GM19238 (cell line): Measurements from ENCODE around the gene PPP1R12B.
"Not testable (repeated sequence)": the region's sequence is repeated elsewhere in the genome, so short reads cannot be mapped to it uniquely, and the experiment has no call there.

Experiments
- DNase-seq: peaks from one replicate; pipeline ENCODE4 v3.0.0; 2011; ENCODE audit warnings: low spot score; ENCODE audit not compliant: insufficient read length

Gene PPP1R12B

DNA sequence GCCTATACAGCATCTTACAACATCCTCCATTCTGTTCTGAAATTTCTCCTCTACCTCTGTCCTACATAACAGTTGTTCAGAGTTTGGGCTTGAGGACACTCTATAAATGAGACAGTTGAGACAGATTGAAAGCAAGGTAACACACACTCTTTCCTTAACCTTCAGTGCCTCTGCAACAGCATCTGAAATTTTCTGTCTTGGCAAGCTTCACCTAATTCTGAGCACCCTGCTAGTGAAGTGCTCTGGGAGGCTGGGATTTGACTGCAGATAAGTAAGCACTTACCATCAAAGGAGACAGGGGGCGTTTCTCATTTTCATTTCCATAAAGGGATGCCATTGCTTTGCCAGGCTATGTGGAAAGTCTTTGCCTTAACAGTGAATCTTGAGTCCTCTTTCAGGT is 53.3 kb downstream of the PPP1R12B start:
- DNase-seq = not testable (repeated sequence)

DNA sequence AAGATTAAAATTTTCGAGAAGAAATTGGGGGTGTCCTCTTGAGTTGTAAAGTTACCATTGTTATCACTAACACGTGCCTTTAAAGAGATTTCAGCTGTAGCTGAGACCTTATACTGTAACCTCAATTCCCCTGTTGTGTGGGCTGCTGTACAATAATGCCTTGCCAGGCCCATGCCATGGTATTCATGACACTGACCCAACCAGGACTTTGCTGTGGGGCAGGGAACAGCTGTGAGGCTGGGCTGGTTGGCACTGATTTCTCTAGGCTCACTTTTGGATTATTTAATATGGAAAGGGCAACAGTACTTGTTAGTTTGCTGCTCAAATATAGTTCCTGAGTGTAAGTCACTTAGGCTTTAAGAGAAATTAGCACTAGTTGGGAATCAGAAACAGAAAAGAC is 54.9 kb downstream of the PPP1R12B start:
- DNase-seq = not testable (repeated sequence)

DNA sequence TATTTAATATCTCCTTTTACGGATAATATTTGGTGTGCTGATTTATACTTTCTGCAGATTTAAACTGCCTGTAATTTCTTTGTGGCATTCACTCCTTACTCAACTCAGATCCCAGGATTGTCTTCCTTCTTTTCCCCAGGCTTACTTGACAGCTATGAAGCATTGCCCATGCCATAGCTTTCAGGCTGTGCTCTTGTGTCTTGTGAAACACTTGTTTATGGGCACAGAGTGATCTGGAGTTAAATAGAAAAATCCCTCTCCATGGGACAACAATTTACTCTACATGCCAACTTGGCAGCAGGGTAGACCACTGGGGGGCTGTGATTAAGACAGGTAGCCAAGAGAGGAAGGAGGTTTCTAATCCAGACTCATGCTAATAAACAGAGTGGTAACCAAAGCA is 57.4 kb downstream of the PPP1R12B start:
- DNase-seq = no peak

DNA sequence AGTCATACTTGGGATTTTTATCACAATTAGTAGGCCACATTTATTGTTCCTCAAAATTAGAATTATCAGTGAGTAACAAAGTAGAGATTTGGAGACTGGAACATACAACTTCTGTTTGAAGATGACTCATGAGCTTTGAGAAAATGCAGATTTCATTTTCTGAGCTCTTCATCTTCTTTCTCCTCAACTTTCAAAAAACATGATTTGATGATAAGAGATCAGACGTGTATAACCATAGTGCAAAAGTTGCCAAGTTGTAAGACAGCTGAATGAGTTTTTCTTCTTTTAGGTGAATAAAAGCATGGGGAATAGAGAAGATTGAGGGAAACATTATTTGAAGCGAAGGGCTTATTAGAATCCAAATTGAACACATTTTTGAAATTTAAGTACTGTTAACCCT is 58.4 kb downstream of the PPP1R12B start:
- not testable (repeated sequence) for DNase-seq

DNA sequence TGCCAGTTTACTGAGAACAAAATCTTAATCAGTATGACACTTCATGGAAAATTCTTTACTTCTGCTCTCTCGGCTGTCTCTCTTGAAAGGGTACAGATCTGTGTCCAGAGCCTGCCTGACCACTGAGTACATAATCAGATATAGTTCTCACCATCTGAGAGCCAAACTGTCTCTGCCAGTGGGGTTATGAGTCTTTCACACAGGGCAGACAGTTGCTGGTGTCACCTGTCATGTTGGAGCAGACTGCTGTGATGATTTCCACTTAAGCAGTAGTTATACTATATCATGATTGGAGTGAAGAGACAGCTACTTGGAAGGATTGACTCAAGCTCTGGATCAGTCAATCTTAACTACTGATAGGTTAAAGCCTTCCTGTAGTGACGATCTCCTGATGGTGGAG is 58.9 kb downstream of the PPP1R12B start:
- not testable (repeated sequence) for DNase-seq

DNA sequence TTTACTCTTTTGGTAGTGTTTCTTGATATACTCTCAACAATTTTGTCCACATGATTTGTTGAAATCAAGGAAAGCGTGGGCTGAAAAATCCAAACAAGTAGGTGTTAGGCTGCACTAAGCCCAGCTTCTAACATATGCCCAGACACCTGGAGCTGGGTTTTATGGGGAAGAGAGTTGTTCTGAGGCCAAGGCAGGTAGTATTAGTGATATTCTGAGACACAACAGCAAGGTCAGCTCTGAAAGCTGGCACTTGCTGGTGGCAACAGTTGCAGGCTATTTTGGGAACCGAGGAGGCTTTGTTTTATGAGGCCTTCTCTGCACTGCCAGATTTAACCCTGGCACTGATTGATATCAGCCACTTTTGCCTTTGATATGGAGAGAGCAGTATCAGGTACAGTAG is 61.8 kb downstream of the PPP1R12B start:
- DNase-seq = not testable (repeated sequence)

DNA sequence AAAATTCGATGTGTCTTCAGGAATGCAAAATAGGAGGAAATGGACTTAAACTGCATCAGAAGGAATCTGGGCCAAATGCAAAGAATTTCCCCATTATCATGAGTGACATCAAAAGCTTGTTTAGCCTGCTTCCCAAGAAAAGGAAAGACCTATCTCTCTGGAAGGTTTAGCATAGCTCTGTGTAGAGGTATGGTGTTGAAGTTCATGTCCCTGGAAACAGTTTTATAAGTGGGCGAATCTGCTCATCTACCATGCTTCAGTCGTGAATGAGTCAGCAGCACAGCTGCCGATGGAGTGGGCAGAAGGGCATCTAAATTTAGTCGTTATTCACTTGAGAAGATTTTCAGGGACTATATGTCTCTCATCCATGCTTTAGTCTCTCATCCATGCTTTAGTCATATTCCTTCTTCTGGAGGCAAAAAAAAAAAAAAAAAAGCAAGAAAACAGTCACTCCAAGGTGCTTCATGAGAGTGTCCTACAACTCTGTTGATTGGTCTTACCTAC is 62.4 kb downstream of the PPP1R12B start:
- not testable (repeated sequence) for DNase-seq

DNA sequence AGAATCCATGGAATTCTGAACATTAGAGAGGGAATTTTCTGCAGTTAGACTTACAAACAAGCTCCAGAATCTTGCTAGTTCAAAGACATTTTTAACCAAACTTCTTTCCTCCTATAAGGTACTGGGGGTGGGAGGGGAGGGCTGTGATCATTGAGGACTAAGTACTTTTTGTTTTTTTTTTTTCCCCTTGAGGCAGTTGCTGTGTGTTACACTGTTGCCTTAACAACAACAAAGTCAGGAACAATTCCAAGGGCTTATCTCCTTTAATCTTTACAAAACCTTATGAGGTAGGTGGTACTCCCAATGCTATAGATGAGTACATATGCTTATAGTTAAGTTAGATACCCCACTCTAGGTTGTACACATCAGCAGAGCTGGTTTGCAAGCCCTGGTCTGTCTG is 62.9 kb downstream of the PPP1R12B start:
- no peak for DNase-seq

DNA sequence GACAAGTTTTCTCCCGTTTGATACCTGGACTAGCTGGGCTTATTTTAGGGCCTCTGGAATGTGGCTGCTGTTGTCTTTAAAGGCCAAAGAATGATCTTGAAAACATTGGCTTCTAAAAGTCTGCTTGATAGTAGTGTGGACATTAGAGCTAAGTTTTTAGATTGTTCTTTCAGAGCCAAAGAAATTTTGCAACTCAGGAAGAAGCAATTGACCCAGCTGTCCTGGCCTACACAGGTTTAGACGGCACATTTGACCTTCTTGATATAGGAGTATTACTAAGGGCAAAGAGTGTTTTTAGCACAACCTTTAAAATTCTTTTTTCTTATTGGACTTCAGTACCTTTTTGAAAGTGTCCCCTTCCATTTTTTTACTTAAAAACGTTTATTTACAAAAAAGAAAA is 63.9 kb downstream of the PPP1R12B start:
- not testable (repeated sequence) for DNase-seq

DNA sequence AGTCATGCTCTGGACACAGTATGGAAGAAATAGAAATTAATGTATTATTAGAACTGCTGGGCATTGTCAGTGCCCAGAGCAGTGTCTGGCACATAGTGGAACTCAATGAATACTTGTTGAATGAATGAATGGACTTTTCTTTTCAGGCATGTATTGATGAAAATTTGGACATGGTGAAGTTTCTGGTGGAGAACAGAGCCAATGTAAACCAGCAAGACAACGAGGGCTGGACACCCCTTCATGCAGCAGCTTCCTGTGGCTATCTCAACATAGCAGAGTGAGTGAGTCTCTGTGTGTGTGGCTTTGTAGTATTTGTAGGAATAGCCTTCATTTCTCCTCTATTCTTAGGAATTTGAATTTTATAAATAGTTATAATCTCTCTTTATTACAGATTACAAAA is 68.1 kb downstream of the PPP1R12B start:
- DNase-seq = no peak

DNA sequence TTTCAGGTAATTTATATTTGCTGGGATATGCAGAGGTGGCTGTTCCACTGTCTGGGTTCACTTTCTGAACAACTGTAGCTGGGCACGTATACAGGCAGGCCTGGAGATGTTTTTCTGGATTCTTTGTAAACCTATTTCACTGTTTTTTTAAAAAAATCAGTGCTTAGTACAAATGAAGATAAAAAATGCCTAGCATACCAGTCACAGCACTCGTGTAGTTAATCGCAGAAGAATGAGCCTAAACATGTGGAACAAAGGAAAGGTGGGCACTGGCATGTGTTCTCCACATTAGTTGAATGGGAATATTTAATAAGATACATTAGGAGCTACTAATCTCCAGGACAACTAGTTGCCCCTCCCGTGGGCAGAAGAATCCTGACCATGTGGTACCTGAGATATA is 68.6 kb downstream of the PPP1R12B start:
- DNase-seq = not testable (repeated sequence)

DNA sequence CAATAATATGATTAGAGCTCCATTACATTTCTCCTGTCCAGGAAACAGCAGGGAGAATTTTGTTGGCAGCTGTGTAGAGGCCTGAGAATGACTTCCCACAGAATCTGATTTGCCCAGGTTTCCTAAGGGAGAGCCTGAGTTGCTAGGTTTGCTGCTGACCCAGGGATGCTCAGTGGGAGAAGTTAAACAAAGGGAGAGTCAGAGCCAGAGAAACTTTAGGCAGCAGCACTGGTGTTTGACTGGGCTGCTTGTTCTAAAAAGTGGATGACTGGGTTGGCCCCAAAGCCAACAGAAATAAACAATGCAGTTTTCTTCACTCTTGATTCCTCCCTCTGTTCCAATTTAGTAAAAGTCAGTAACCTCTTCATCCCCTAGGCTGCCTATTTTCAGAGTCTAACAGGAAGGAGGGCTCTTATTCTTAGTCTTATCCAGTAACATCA is 69.3 kb downstream of the PPP1R12B start:
- DNase-seq = not testable (repeated sequence)

DNA sequence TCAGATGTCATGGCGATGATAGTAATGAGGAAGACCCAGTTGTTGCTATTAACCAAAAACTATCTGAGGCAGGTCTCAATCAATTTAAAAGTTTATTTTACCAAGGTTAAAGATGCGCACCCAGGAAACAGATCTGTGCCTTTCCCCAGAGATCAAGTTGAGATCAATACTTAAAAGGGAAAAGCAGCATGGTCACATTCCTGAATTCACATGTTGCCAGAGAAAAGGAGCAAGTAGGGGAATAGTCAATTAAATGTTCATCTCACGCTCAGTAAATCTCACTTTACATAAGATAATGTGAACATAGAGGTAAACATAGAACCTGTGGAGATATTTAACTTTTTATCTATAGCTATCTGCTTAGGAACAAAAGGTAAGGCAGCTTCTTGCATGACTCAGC is 71.2 kb downstream of the PPP1R12B start:
- not testable (repeated sequence) for DNase-seq

DNA sequence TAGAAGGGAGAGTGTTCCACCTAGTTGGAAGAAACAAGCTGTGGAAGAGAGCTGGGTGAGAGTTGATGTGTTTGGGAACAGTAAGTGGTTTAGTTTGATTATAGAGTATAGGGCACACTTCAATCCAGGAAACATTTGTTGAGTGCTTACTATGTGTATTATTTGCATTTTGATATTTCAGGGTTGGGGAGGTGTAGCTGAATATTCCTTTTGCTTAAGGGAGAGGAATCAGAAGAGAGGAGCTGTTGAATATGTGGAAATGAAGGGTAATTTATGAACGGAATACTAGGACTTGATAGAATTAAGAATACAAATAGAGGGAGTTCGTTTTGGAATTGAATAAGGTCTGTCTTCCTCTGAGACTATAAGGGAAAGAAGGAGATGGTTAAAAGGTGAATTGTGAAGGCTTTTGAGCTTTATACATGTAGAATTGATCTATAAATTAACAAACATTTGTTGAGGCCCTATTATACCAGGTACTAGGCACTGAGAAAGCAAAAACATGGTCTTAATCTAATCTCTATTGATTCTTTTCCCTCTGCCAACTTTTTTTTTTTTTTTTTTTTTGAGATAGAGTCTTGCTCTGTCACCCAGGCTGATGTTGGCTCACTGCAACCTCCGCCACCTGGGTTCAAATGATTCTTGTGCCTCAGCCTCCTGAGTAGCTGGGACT is 72.1 kb downstream of the PPP1R12B start:
- not testable (repeated sequence) for DNase-seq

DNA sequence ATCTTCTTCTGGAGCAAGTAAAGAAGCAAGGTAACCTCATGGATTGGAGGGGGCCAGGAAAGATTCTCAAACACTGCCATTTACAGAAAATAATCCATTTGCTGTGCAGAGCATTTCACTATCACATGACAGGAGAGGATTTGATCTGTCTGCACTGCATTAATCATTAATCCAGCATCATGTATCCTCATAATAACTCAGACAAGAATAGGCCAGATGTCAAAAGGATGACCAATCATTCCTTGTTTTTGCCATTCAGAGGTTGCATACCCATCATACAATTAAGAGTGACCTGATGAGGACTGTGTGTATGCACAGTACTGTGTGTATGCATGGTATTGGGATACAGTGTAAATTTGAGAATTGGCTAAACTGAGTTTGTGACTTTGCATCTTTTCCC is 74.2 kb downstream of the PPP1R12B start:
- DNase-seq = not testable (repeated sequence)

DNA sequence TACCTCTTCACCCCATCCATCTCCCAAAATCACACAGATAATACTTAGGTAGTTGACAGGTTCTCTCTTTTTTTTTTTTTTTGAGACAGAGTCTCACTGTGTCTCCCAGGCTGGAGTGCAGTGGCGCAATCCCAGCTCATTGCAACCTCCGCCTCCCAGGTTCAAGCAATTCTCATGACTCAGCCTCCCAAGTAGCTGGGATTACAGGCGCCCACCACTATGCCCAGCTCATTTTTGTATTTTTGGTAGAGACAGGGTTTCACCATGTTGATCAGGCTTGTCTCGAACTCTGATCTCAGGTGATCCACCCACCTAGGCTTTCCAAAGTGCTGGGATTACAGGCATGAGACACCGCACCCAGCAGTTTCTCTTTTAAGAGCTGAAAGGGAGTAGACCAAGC is 75.8 kb downstream of the PPP1R12B start:
- DNase-seq = not testable (repeated sequence)

DNA sequence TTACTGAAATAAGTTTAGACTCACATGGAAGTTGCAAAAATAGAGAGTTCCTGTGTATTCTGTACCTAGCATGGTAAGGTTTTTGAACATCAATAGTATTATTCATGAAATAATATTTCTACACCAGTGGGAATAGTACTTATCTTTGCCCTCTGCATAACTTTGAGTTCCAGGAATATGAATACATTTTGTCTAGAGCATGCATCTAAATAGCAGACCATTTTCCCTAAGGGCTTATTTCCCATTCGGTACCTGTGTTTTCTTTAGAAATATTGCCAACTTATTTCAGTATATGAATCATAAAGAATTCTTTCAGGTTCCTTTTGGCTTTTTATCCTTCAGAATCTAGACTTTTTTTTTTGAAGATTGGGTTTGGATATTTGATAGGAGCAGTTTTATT is 81.6 kb downstream of the PPP1R12B start:
- DNase-seq = not testable (repeated sequence)

DNA sequence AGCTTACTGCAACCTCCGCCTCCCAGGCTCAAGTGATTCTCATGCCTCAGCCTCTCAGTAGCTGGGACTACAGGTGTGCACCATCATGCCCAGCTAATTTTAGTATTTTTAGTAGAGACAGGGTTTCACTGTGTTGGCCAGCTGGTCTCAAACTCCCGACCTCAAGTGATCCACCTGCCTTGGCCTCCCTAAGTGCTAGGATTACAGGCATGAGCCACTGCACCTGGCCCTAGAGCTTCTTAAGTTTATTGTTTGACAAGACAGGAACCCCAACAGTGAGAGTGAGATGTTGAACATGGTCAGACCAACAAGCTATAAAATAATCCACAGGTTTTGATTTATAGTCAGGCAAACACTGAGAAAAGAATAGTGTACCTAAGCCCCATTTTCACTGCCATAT is 83.8 kb downstream of the PPP1R12B start:
- not testable (repeated sequence) for DNase-seq

DNA sequence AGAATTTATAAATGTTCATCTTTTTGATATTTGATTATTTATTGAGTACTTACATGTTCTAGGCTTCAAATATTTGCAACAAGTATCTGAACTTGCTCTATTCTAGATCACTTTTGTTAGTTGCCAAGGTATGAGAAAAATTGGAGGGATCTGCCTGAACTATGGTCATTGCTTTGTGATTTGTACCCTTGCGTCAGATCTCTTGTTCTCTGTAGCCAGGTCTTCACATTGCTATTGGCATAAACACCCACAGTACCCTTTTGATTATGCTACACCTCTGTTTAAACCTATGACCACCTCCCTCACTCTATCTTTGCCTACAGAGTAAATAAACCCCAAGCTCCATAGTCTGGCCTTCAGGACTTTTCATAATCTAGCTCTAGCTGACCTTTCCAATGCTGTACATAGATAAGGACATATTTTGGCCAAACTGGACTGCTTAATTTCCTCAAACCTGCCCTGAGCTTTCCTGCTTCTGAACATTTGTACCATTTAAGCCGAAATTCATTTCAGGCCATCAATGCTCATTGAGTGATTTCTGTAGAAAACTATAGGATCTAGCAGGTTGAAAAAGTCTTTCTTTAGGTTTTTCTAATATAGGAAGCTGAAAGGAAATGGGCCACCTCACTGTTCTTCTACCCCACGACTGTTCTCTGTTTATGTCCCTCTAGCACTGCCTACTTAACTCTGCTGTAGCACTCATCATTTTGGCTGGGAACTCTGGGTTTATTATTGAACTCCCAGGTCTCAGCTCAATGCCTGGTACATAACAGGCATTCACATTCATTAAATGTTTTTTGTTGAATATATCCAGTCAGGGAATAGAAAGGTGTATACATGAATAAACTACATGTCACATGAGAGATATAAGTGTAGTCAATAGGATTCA is 84.9 kb downstream of the PPP1R12B start:
- DNase-seq = no peak

DNA sequence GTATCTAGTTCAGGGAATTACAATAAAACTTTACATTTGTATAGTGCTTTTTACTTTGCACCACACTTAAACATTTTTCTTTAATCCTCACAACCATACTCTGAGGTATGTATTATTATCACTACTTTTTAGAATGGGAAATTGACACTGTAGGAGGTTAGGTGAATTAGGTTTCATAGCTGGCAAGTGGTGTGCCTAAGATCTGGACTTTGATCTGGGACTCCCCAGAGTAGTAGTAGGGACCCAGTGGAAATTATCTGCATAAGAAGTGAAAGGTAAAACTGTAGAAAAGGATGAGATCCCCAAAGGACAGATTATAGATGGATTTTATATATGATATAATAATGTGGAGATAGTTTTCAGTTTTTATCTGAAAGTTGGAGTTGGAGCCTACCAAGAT is 85.6 kb downstream of the PPP1R12B start:
- DNase-seq = no peak

DNA sequence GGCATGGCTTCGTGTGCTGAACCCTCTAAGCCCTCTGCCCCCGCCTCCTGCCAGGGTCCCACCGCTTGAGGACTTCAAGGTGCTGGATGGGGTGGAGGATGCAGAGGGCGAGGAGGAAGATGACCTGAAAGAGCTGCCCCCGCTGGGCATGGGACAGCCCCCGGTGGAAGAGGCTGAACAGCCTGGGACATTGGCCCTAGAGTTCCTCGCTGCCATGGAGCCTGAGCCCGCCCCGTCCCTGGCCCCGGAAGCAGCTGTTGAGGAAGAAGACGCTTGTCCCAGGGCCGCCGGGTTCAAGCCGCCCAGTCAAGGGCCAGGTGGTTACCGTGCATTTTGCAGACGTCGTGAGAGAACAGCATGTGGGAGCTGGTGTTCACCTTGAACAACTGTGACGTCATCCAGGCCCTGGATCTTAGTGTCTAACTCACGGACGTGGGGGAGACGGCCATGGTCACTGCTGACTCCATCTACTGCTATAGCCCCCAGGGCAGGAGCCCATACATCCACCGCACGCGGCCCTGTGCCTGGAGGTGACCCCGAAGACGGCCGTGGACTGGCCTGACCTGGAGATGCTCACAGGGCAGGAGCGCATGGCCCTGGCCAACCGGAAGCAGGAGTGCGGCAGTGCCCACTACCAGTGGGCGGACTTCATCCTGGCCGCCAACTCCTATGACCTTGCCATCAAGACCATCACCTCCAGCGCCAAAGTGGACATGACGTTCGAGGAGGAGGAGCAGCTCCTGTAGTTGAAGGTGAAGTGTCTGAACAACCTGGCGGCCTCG is 90.1 kb downstream of the PPP1R12B start:
- DNase-seq = no peak

DNA sequence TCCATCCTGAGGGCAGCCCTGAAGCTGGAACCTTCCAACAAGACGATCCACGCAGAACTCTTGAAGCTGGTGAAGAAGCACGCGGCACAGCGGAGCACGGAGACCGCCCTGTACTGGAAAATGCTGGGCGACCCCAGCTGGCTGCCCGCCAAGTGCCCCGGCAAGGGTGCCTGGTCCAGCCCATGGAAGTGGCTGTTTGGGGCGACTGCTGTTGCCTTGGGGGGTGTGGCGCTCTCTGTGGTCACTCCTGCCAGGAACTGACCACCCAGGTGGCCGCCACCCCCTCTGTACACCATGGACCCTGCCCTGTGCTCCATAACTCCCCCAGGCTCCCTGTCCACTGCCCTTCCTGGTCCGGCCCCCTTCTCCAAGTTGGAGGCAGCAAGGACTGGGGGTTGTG is 90.8 kb downstream of the PPP1R12B start:
- no peak for DNase-seq
